NCI-H2196 treated with DMSO at 0.1 percent for 48 hours (cell line): Measurements from ENCODE around the gene VMO1.
A peak's percentile ranks its signal among the peaks of the same experiment; 100 is the strongest.

Source experiments
- DNase-seq: peaks from one replicate; lab custom pipeline; 2025; ENCODE audit not compliant: unreplicated experiment; lab: John Stamatoyannopoulos, UW

VMO1 gene

GRCh38 chr17:4800462-4801196 lies 14.5 kb upstream of the VMO1 start:
- peak; percentile 45 for DNase-seq

- DNase-seq, result no peak
These were observed 10.4 kb upstream of the VMO1 start for GRCh38 chr17:4796552-4796920.

GRCh38 chr17:4795168-4795567 lies 9.0 kb upstream of the VMO1 start:
- no peak for DNase-seq

GRCh38 chr17:4790705-4791088 lies 4.5 kb upstream of the VMO1 start:
- no peak for DNase-seq

GRCh38 chr17:4789951-4790704 lies 4.0 kb upstream of the VMO1 start:
- peak; percentile 34 for DNase-seq

GRCh38 chr17:4789701-4789950 lies 3.5 kb upstream of the VMO1 start:
- no peak for DNase-seq

GRCh38 chr17:4788807-4789700 lies 2.9 kb upstream of the VMO1 start, which contains the start of gene GLTPD2:
GLTPD2 (plus strand) TSS chr17:4788964; CDS start chr17:4789012, 48 bp downstream.
- no peak for DNase-seq

GRCh38 chr17:4788159-4788806 lies 2.1 kb upstream of the VMO1 start:
- no peak for DNase-seq

GRCh38 chr17:4786516-4786915 lies 352 bp upstream of the VMO1 start:
- DNase-seq, result no peak

- no peak for DNase-seq
These were observed 656 bp downstream of the VMO1 start for GRCh38 chr17:4785311-4786105.

GRCh38 chr17:4782652-4783051 lies 3.5 kb downstream of the VMO1 start:
- DNase-seq, result no peak

- no peak for DNase-seq
These were observed 5.7 kb downstream of the VMO1 start for GRCh38 chr17:4780325-4780955.

GRCh38 chr17:4777969-4778760 lies 8.0 kb downstream of the VMO1 start:
- DNase-seq, result no peak

GRCh38 chr17:4772235-4772613 lies 13.9 kb downstream of the VMO1 start:
- DNase-seq, result no peak

GRCh38 chr17:4771519-4772234 lies 14.5 kb downstream of the VMO1 start, which contains the start of gene TM4SF5:
TM4SF5 (plus strand) TSS chr17:4771886; CDS start chr17:4771923, 37 bp downstream.
- no peak for DNase-seq

- DNase-seq, result no peak
These were observed 16.5 kb downstream of the VMO1 start for GRCh38 chr17:4769628-4770027.

GRCh38 chr17:4768298-4768697 lies 17.9 kb downstream of the VMO1 start:
- no peak for DNase-seq

- no peak for DNase-seq
These were observed 19.4 kb downstream of the VMO1 start for GRCh38 chr17:4766723-4767122.

GRCh38 chr17:4766201-4766600 lies 20.0 kb downstream of the VMO1 start:
- no peak for DNase-seq
